H1 (cell line): ENCODE results near the gene LRRC4C. TPM values are rescaled to one million over a fixed set of nuclear protein-coding genes. Genes with fewer than 3 reads are reported as not detected.

Experiments
- CTCF ChIA-PET: fragments of 300-600 bp; sonication (Branson Sonifier 250); formaldehyde crosslinking; loops from one replicate; lab custom pipeline; 2021; ENCODE audit not compliant: partially characterized antibody; lab: Charles Lee
- POLR2A ChIA-PET: fragments of 300-600 bp; sonication (Branson Sonifier 250); formaldehyde crosslinking; loops from one replicate; lab custom pipeline; 2021; ENCODE audit warnings: inconsistent platforms; ENCODE audit not compliant: partially characterized antibody; lab: Charles Lee
- DNase-seq, 2 experiments: peaks; one replicate each; pipeline versions ENCODE4 v3.0.0 to v3.0.0-alpha.2; 2010 to 2022; ENCODE audit warnings: low spot score in 2 of 2, low read depth in 1 of 2, mixed read lengths in 1 of 2
- FAIRE-seq: peaks from 2 replicates; lab custom pipeline; 2011; peaks lifted over from hg19 to GRCh38; lab: Jason Lieb, UNC
- H2AFZ ChIP-seq: 2 replicates; pipeline ENCODE4 v1.8.1; 2012; ENCODE audit warnings: low read length, inconsistent platforms
- H2AK5ac ChIP-seq: 2 replicates; pipeline ENCODE4 v1.6.1; 2013; ENCODE audit warnings: low read depth, low read length
- H2BK120ac ChIP-seq: replicated peaks from 2 replicates; pipeline ENCODE3; 2013; ENCODE audit warnings: low read depth, low read length, inconsistent platforms
- H2BK12ac ChIP-seq: 2 replicates; pipeline ENCODE4 v1.6.1; 2013; ENCODE audit warnings: low read depth, low read length
- H2BK15ac ChIP-seq: 2 replicates; pipeline ENCODE4 v1.6.1; 2013; ENCODE audit warnings: low read length
- H2BK20ac ChIP-seq: 2 replicates; pipeline ENCODE4 v1.6.1; 2013; ENCODE audit warnings: low read length
- H2BK5ac ChIP-seq: 2 replicates; pipeline ENCODE4 v1.6.1; 2013; ENCODE audit warnings: low read depth, low read length
- H3K14ac ChIP-seq: 2 replicates; pipeline ENCODE4 v1.6.1; 2013; ENCODE audit warnings: inconsistent platforms; ENCODE audit not compliant: insufficient read length
- H3K18ac ChIP-seq: 2 replicates; pipeline ENCODE4 v1.6.1; 2013; ENCODE audit warnings: low read length; ENCODE audit errors: extremely low read depth
- H3K23ac ChIP-seq: 2 replicates; pipeline ENCODE4 v1.6.1; 2013; ENCODE audit warnings: inconsistent platforms; ENCODE audit not compliant: insufficient read length
- H3K23me2 ChIP-seq: 2 replicates; pipeline ENCODE4 v1.6.1; 2013; ENCODE audit warnings: low read depth, low read length
- H3K27ac ChIP-seq: 2 replicates; pipeline ENCODE4 v1.6.1; 2011; ENCODE audit warnings: low read depth, low read length, inconsistent platforms
- H3K27me3 ChIP-seq, 4 experiments: replicated peaks in 1 of 4; 1 replicate in 1 of 4; 2 replicates in 3 of 4; pipeline versions ENCODE4 v1.6.1 to v1.8.1; 2011 to 2013; ENCODE audit warnings: low read length in 3 of 4, mild to moderate bottlenecking in 3 of 4, inconsistent platforms in 2 of 4, mixed read lengths in 2 of 4, moderate library complexity in 1 of 4; ENCODE audit not compliant: control insufficient read depth in 3 of 4, insufficient read depth in 3 of 4; ENCODE audit errors: extremely low read depth in 1 of 4
- H3K36me3 ChIP-seq, 4 experiments: 2 replicates each; pipeline versions ENCODE4 v1.6.1 to v1.8.1; 2011 to 2013; ENCODE audit warnings: mild to moderate bottlenecking in 4 of 4, low read length in 3 of 4, moderate library complexity in 2 of 4, control low read depth in 1 of 4, inconsistent platforms in 1 of 4; ENCODE audit not compliant: insufficient read depth in 4 of 4, control insufficient read depth in 2 of 4
- H3K4ac ChIP-seq: replicated peaks from 2 replicates; pipeline ENCODE3; 2013; ENCODE audit warnings: low read length, low read depth, mixed read lengths, inconsistent platforms; ENCODE audit not compliant: insufficient read length
- H3K4me1 ChIP-seq, 4 experiments: replicated peaks in 1 of 4; 1 replicate in 1 of 4; 2 replicates in 3 of 4; pipeline versions ENCODE4 v1.6.1 to v1.8.1; 2011 to 2013; ENCODE audit warnings: low read length in 3 of 4, inconsistent platforms in 2 of 4, mixed read lengths in 1 of 4; ENCODE audit not compliant: insufficient read depth in 4 of 4, control insufficient read depth in 3 of 4
- H3K4me2 ChIP-seq, 2 experiments: 2 replicates each; pipeline versions ENCODE4 v1.6.1 to v1.8.1; 2011 to 2013; ENCODE audit warnings: low read depth in 2 of 2, low read length in 2 of 2, control low read depth in 1 of 2, inconsistent platforms in 1 of 2, mild to moderate bottlenecking in 1 of 2; ENCODE audit not compliant: insufficient read depth in 1 of 2
- H3K4me3 ChIP-seq, 4 experiments: fragments of 200-600, 300-600 bp in 1 of 4; sonication (generic), shearing (Covaris generic), sonication (Bioruptor Twin) in 1 of 4; 2 replicates each; pipeline versions ENCODE4 v1.5.1 to v1.8.1; 2011 to 2016; ENCODE audit warnings: low read length in 4 of 4, low read depth in 3 of 4, control low read depth in 2 of 4, inconsistent platforms in 2 of 4, mild to moderate bottlenecking in 2 of 4, mixed read lengths in 1 of 4, moderate library complexity in 1 of 4; ENCODE audit not compliant: insufficient read depth in 2 of 4; ENCODE audit errors: extremely low read depth in 1 of 4
- H3K56ac ChIP-seq: replicated peaks from 2 replicates; pipeline ENCODE3; 2013; ENCODE audit warnings: low read depth, mild to moderate bottlenecking, mixed read lengths, low read length, inconsistent platforms; ENCODE audit not compliant: insufficient read length
- H3K79me1 ChIP-seq: 2 replicates; pipeline ENCODE4 v1.6.1; 2013; ENCODE audit warnings: low read depth, low read length, control low read depth
- H3K79me2 ChIP-seq, 2 experiments: 2 replicates each; pipeline versions ENCODE4 v1.6.1 to v1.8.1; 2012 to 2013; ENCODE audit warnings: low read length in 2 of 2, mild to moderate bottlenecking in 2 of 2, inconsistent platforms in 1 of 2; ENCODE audit not compliant: insufficient read depth in 2 of 2, control insufficient read depth in 1 of 2
- H3K9ac ChIP-seq, 4 experiments: replicated peaks in 1 of 4; 1 replicate in 1 of 4; 2 replicates in 3 of 4; pipeline versions ENCODE4 v1.6.1 to v1.8.1; 2011 to 2013; ENCODE audit warnings: low read depth in 3 of 4, low read length in 3 of 4, control low read depth in 2 of 4, mild to moderate bottlenecking in 2 of 4, moderate library complexity in 2 of 4, inconsistent platforms in 1 of 4; ENCODE audit errors: extremely low read depth in 1 of 4
- H3K9me3 ChIP-seq, 2 experiments: 2 replicates each; pipeline versions ENCODE4 v1.6.1 to v1.8.1; 2012 to 2013; ENCODE audit warnings: mild to moderate bottlenecking in 2 of 2, moderate library complexity in 2 of 2, control low read depth in 1 of 2, inconsistent platforms in 1 of 2, low read depth in 1 of 2, low read length in 1 of 2, mixed read lengths in 1 of 2; ENCODE audit not compliant: insufficient read depth in 2 of 2
- H4K20me1 ChIP-seq, 2 experiments: replicated peaks in 1 of 2; 2 replicates each; pipeline versions ENCODE3 to v1.8.1; 2011 to 2013; ENCODE audit warnings: inconsistent platforms in 2 of 2, low read length in 2 of 2, mild to moderate bottlenecking in 1 of 2; ENCODE audit not compliant: insufficient read depth in 2 of 2, control insufficient read depth in 1 of 2
- H4K5ac ChIP-seq: 2 replicates; pipeline ENCODE4 v1.6.1; 2013; ENCODE audit warnings: low read length, low read depth, mixed read lengths, inconsistent platforms; ENCODE audit not compliant: insufficient read length
- H4K8ac ChIP-seq: 2 replicates; pipeline ENCODE4 v1.8.0; 2013; ENCODE audit warnings: mild to moderate bottlenecking, moderate library complexity, low read length, inconsistent platforms; ENCODE audit not compliant: insufficient read depth; ENCODE audit errors: extremely low read depth
- H4K91ac ChIP-seq: replicated peaks from 2 replicates; pipeline ENCODE3; 2013; ENCODE audit warnings: low read length, mixed read lengths, inconsistent platforms; ENCODE audit not compliant: insufficient read length
- FOSL1 ChIP-seq: IDR thresholded peaks from 2 replicates; pipeline ENCODE4 v1.6.1; 2011; ENCODE audit warnings: mild to moderate bottlenecking, low read depth, low read length, moderate library complexity; ENCODE audit not compliant: insufficient read depth
- SP1 ChIP-seq: IDR thresholded peaks from 2 replicates; pipeline ENCODE4 v1.6.1; 2011; ENCODE audit warnings: low read depth, low read length
- TAF7 ChIP-seq: optimal IDR thresholded peaks from 2 replicates; pipeline ENCODE3; 2011; ENCODE audit warnings: low read depth, mild to moderate bottlenecking, inconsistent platforms, low read length, moderate library complexity, borderline replicate concordance
- WGBS, 2 experiments: shearing (Covaris generic) in 1 of 2; methylation state at CpG; one replicate each; pipeline versions ENCODE4 v1.1.6 to v1.1.7; 2013 to 2015; ENCODE audit warnings: low lambda C conversion rate in 2 of 2, mixed read lengths in 2 of 2, inconsistent platforms in 1 of 2, low coverage in 1 of 2, missing lambda C conversion rate in 1 of 2; ENCODE audit not compliant: insufficient replicate concordance in 2 of 2, insufficient coverage in 1 of 2, insufficient read length in 1 of 2; ENCODE audit errors: extremely low coverage in 1 of 2, missing lambda C conversion rate in 1 of 2; 5-methylcytosine and 5-hydroxymethylcytosine counted together
- polyA plus RNA-seq, 7 experiments: library from polyadenylated mRNA; depleted of rRNA in 3 of 7; stranded (reverse) in 5 of 7; unstranded in 2 of 7; fragments of >200 nt in 5 of 7; fragments of 200-250 nt in 2 of 7; gene quantifications; 1 replicate in 5 of 7; 2 replicates in 1 of 7; 4 replicates in 1 of 7; pipeline versions ENCODE4 v1.2.1 to v1.2.3, GENCODE V29; 2011 to 2013; ENCODE audit warnings: missing spikeins in 2 of 7, mixed read lengths in 2 of 7
- total RNA-seq: library from RNA; stranded (reverse); fragmentation: NEBNext Ultra II Directional; extraction: Animal tissue kit (Norgen Biotek cat#: 25700); gene quantifications from 2 replicates; pipeline ENCODE4 v1.2.1, GENCODE V29; 2021

The LRRC4C gene
- total and polyA plus RNA-seq, 2 of the 8 experiments (the other 6 are each of a cell fraction or from before 2014, with no cell fraction given): 0.23 to 2.2 TPM

DNA sequence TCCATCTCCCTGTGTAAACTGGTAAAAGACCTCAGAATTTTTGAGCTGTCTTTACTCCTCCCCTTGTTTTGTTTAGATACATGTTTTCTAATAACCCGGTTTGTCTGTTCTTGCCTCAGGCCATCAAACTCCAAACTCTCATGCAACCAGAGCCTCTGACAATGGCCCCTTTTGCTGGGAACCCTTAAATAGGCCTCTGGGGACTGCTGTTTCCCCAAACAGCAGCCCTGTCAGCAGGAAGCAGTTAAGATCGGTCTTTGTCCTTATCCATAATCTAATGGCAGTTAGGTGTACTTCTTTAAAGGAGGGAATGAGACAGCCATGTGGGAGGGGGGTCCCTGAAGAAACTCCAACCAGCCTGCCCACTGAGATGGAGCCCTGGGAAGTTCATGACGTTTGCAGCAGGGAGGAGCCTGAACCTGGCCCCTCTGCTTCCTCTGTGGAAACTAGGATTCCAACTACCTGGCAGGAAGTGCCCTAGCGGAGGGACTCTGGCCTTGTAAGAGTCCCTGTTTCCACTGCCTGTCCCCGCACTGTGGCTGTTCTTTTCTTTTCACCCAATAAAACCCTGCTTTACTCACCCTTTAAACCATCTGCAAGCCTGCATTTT lies 1354.4 kb downstream of the LRRC4C start:
- no peak overlapping the region for H3K56ac ChIP-seq
- WGBS, 2 experiments: 70% methylated on average over 5 of the region's 5 CpGs; no CpG with 5 or more reads in 1 of the 2 experiments
- H3K79me1 ChIP-seq: no peaks in the 10 kb centered on the region
- H3K18ac ChIP-seq: no peak overlapping the region
- DNase-seq (no peak), FAIRE-seq (no peak)
- H3K9ac ChIP-seq: no peak overlapping the region
- no peak overlapping the region for H2BK5ac ChIP-seq
- H3K23ac ChIP-seq: no peak overlapping the region
- no peak overlapping the region for H3K4me2 ChIP-seq
- H2BK120ac ChIP-seq: no peak overlapping the region
- CTCF ChIA-PET: interaction anchor here (0.6 to 1.4 kb wide), 3 partner anchors 20 to 903 kb away, joined by 4 to 5 read pairs (median 4); no protein-coding TSS in a partner anchor
- no peaks in the 10 kb centered on the region for H3K23me2 ChIP-seq
- no peak overlapping the region for H3K14ac ChIP-seq
- H4K91ac ChIP-seq: no peak overlapping the region
- H4K20me1 ChIP-seq: no peaks in the 10 kb centered on the region
- no peak overlapping the region for H3K4ac ChIP-seq
- no peaks in the 10 kb centered on the region for H3K36me3 ChIP-seq
- POLR2A ChIA-PET: no interaction called here
- peak overlapping the region; percentile 88 for H2AFZ ChIP-seq
- no peak overlapping the region for H4K8ac ChIP-seq
- no peaks in the 10 kb centered on the region for H3K79me2 ChIP-seq
- H3K9me3 ChIP-seq: no peaks in the 10 kb centered on the region; a peak in 1 of 4 replicates
- H2BK20ac ChIP-seq: no peak overlapping the region
- H2AK5ac ChIP-seq: no peak overlapping the region
- H3K27me3 ChIP-seq: no peaks in the 10 kb centered on the region; a peak in 3 of 7 replicates
- peaks cover 0 to 2% (median 0%) of the 10 kb centered on the region in 4 experiments; a peak in 1 of 7 replicates for H3K4me1 ChIP-seq
- H4K5ac ChIP-seq: no peak overlapping the region
- H2BK12ac ChIP-seq: no peak overlapping the region
- no peak overlapping the region for H2BK15ac ChIP-seq
- no peak overlapping the region for H3K4me3 ChIP-seq
- H3K27ac ChIP-seq: no peak overlapping the region
- TF ChIP-seq FOSL1: no peak
- no peak for TF ChIP-seq SP1
- TF ChIP-seq TAF7: no peak
